ENCODE data around the gene LRRN2.

Gene LRRN2

GRCh38 chr1:204712708-204713430 lies 27.3 kb upstream of the LRRN2 start:
- Histone ChIP-seq H3K9ac (ENCODE audit: low read length) (no peak overlapping the region), H3K27ac (ENCODE audit: low read depth, low read length, poor library complexity, severe bottlenecking) (no peak overlapping the region), H4K20me1 (ENCODE audit: insufficient read depth, low read length) (no peaks in the 10 kb centered on the region), H3K4me2 (ENCODE audit: low read length) (no peak overlapping the region), H3K9me2 (ENCODE audit: low read depth, low read length) (no peaks in the 10 kb centered on the region), H3K9me3 (ENCODE audit: low read length) (no peaks in the 10 kb centered on the region), H3K27me3 (ENCODE audit: insufficient read depth, low read length) (no peaks in the 10 kb centered on the region), H2AFZ (ENCODE audit: low read length) (no peak overlapping the region), H3K4me1 (ENCODE audit: insufficient read depth, low read length, severe bottlenecking) (peaks cover 20% of the 10 kb centered on the region), H3F3A (ENCODE audit: insufficient read depth, low read length) (no peaks in the 10 kb centered on the region), H3K4me3 (ENCODE audit: low read depth, low read length, poor library complexity, severe bottlenecking) (no peak overlapping the region), H3K79me2 (ENCODE audit: insufficient read depth, low read length) (no peaks in the 10 kb centered on the region), H3K36me3 (ENCODE audit: insufficient read depth, low read length) (no peaks in the 10 kb centered on the region)
- TF ChIP-seq EZH2 (IDR thresholded peaks at IDR 0.05; ENCODE audit: borderline replicate concordance, low read length) = no peak
- TF ChIP-seq, protein P1, sequence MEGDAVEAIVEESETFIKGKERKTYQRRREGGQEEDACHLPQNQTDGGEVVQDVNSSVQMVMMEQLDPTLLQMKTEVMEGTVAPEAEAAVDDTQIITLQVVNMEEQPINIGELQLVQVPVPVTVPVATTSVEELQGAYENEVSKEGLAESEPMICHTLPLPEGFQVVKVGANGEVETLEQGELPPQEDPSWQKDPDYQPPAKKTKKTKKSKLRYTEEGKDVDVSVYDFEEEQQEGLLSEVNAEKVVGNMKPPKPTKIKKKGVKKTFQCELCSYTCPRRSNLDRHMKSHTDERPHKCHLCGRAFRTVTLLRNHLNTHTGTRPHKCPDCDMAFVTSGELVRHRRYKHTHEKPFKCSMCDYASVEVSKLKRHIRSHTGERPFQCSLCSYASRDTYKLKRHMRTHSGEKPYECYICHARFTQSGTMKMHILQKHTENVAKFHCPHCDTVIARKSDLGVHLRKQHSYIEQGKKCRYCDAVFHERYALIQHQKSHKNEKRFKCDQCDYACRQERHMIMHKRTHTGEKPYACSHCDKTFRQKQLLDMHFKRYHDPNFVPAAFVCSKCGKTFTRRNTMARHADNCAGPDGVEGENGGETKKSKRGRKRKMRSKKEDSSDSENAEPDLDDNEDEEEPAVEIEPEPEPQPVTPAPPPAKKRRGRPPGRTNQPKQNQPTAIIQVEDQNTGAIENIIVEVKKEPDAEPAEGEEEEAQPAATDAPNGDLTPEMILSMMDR (IDR thresholded peaks at IDR 0.05; ENCODE audit: low read length) = no peak

GRCh38 chr1:204711947-204712701 lies 26.6 kb upstream of the LRRN2 start:
- Histone ChIP-seq H3K27me3 (ENCODE audit: insufficient read depth, low read length) (no peaks in the 10 kb centered on the region), H2AFZ (ENCODE audit: low read length) (no peak overlapping the region), H3K79me2 (ENCODE audit: insufficient read depth, low read length) (no peaks in the 10 kb centered on the region), H3K27ac (ENCODE audit: low read depth, low read length, poor library complexity, severe bottlenecking) (no peak overlapping the region), H3K4me3 (ENCODE audit: low read depth, low read length, poor library complexity, severe bottlenecking) (no peak overlapping the region), H3K4me2 (ENCODE audit: low read length) (no peak overlapping the region), H3K36me3 (ENCODE audit: insufficient read depth, low read length) (no peaks in the 10 kb centered on the region), H3K9me2 (ENCODE audit: low read depth, low read length) (no peaks in the 10 kb centered on the region), H4K20me1 (ENCODE audit: insufficient read depth, low read length) (no peaks in the 10 kb centered on the region), H3K4me1 (ENCODE audit: insufficient read depth, low read length, severe bottlenecking) (peaks cover 20% of the 10 kb centered on the region), H3K9me3 (ENCODE audit: low read length) (no peaks in the 10 kb centered on the region), H3F3A (ENCODE audit: insufficient read depth, low read length) (no peaks in the 10 kb centered on the region), H3K9ac (ENCODE audit: low read length) (no peak overlapping the region)
- TF ChIP-seq, protein P1 (IDR thresholded peaks at IDR 0.05; ENCODE audit: low read length) = no peak
- TF ChIP-seq EZH2 (IDR thresholded peaks at IDR 0.05; ENCODE audit: borderline replicate concordance, low read length) = no peak

DNA sequence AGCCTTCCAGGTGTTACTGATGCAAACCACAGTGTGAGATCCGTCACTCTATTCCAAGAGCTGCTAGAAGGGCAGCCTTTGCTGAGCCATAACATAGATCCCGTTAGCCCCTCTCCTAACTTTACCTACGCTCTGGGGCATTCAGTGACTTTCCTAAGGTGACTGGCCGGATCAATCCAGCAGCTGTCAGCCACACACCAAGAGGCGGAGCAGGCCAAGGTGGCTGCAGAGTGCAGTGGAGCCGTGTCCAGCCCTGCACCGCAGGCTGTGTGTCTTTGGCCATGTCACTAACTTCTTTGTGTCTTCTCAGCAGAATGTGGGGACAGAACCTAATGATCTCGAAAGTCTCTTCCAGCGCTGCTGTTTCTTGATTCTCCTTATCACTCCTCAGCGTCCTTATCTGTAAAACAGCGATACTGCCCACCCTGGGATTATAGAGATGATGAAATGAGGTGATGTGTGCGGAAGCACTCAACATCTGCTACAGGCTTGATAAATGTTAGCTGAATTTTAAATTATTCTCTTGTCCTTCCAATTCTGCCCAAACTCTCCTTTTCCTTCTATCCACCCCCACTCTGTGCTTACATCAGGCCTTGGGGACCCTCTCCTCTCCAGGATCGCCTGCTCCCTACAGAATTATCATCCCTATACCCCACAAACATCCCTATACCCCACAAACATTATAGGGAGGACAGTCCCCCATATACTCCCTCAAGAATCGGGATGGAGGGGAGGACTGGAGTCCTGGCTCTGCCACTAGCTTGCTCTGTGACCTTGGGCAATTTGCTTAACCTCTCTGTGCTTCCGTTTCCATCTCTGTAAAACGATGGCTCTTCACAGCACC lies 25.8 kb upstream of the LRRN2 start:
- H4K20me1 ChIP-seq (ENCODE audit: insufficient read depth, low read length) = no peaks in the 10 kb centered on the region
- H3K9me2 ChIP-seq (ENCODE audit: low read depth, low read length) = no peaks in the 10 kb centered on the region
- no peak overlapping the region for H3K4me2 ChIP-seq (ENCODE audit: low read length)
- H3K27ac ChIP-seq (ENCODE audit: low read depth, low read length, poor library complexity, severe bottlenecking) = no peak overlapping the region
- no peaks in the 10 kb centered on the region for H3F3A ChIP-seq (ENCODE audit: insufficient read depth, low read length)
- H3K36me3 ChIP-seq (ENCODE audit: insufficient read depth, low read length) = no peaks in the 10 kb centered on the region
- H3K9ac ChIP-seq (ENCODE audit: low read length) = no peak overlapping the region
- no peaks in the 10 kb centered on the region for H3K27me3 ChIP-seq (ENCODE audit: insufficient read depth, low read length)
- H3K79me2 ChIP-seq (ENCODE audit: insufficient read depth, low read length) = no peaks in the 10 kb centered on the region
- no peak for TF ChIP-seq EZH2 (IDR thresholded peaks at IDR 0.05; ENCODE audit: borderline replicate concordance, low read length)
- TF ChIP-seq, protein P1 (IDR thresholded peaks at IDR 0.05; ENCODE audit: low read length) = no peak
- H2AFZ ChIP-seq (ENCODE audit: low read length) = no peak overlapping the region
- no peak overlapping the region for H3K4me3 ChIP-seq (ENCODE audit: low read depth, low read length, poor library complexity, severe bottlenecking)
- no peaks in the 10 kb centered on the region for H3K9me3 ChIP-seq (ENCODE audit: low read length)
- H3K4me1 ChIP-seq (ENCODE audit: insufficient read depth, low read length, severe bottlenecking) = peaks cover 20% of the 10 kb centered on the region
